Stimulated activated CD8-positive, alpha-beta memory T cell treated with anti-CD3 and anti-CD28 coated beads, Interleukin-15, amount 100 ng/mL, for 48 hours (primary cell): Measurements from ENCODE around the gene TRMT112.
A peak's percentile ranks its signal among the peaks of the same experiment; 100 is the strongest.
"Not testable (repeated sequence)": the region's sequence is repeated elsewhere in the genome, so short reads cannot be mapped to it uniquely, and the experiment has no call there.

Experiments used
- DNase-seq, 2 donors: peaks; one replicate each; pipeline ENCODE4 v3.0.0-alpha.2; 2020; ENCODE audit warnings: low read depth in 2 of 2

Gene TRMT112

DNA sequence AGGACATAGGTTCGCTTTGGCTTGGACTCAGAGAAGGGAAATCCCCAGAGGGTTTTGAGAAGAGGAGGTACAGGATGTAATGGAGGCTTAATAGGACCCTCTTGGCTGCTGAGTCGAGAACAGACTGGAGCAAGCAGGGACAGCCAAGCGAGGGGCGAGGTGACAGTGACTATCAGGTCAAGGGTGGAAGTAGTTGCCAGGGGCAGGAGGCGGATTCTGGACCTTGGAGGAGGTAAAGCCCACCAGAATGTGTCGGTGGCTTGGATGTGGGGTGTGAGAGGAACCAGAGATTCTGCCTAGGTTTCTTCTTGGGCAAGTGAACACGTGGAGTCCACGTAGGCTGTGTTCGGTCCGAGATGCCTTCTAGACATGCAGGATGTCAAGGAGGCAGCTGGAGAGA is 4.4 kb downstream of the TRMT112 start:
- no peak for DNase-seq

DNA sequence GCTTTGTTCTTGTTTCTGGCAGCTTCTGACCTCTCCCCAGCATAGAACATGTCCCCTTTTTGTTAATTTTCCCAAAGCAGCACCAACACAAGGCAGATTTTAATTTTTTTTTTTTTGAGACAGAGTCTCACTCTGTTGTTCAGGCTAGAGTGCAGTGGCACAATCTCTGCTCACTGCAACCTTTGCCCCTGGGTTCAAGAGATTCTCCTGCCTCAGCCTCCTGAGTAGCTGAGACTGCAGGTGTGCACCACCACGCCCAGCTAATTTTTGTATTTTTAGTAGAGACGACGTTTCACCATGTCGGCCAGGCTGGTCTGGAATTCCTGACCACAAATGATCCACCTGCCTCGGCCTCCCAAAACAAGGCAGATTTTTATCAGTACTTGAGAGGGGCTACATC is 9.6 kb downstream of the TRMT112 start:
- not testable (repeated sequence) for DNase-seq

DNA sequence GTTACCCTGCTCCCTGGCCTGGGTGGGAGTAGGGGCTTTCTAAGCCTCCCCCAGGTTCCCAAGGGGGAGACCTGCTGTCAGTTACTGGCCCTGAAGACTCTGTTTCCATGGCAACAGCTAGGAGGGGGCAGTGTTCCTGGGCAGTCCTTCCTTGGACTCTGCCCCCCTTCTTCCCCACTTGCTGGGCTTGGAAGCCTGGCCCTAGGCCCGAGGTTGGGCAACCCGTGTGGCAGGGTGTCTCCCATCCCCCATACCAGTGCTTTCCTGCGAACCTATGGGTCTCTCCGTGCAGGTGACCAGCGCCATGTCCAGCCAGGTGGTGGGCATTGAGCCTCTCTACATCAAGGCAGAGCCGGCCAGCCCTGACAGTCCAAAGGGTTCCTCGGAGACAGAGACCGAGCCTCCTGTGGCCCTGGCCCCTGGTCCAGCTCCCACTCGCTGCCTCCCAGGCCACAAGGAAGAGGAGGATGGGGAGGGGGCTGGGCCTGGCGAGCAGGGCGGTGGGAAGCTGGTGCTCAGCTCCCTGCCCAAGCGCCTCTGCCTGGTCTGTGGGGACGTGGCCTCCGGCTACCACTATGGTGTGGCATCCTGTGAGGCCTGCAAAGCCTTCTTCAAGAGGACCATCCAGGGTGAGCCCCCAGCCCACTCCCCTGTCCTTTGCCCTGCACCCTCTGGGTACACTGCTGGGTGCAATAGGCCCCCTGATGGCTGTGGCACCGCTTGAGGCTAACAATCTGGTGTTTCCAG is 10.3 kb downstream of the TRMT112 start:
- DNase-seq = no peak

DNA sequence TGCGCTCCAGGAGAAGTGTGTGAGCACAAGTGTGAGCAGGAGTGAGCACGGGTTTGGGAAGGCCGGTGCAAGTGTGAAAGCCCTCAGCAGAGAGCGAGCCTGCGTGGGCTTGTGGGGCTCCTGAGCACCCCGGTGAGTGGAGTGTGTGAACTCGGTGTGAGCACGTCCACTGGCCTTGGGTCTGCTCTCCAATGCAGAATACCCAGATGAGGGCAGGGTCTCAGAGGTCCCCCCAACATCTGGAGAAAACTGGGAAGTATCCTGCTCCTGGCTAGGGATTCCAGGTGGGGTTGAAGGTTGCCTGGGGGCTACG is 10.8 kb downstream of the TRMT112 start:
- DNase-seq = no peak

DNA sequence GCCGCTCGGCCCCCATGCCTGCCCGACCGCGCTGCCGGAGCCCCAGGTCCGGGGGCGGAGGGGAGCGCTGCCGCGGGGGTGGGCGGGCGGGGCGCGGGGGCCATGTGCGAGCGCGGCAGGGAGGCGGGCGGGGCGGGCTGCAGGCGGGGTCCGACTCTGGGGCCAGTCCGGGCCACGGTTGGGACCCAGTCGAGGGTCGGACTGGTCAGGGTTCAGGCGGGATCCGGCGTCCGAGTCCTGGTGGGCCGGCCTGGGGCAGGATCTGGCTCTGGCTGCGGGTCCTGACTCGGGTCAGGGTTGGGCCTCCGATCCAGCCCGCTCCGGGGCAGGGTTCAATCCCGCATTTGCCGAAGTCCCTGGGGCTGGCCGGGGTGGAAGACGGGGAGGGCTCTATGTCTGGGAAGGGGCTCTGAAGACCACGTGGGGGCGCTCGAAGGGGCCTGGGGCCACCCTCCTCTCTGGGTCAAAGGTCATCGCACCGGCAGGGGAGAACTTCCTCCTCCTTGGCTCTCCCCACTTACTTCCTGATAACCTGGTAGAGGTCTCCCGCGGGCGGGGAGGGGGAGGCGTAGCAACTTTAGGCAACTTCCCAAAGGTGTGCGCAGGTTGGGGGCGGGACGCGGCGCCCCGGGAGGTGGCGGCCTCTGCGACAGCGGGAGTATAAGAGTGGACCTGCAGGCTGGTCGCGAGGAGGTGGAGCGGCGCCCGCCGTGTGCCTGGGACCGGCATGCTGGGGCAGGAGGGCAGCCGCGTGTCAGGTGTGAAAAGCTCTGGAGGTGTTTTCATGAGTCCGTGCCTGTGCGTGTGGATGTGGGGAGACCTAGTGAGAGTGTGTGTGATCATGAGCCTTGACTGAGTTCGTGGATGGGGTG is 11.4 kb downstream of the TRMT112 start:
- DNase-seq = peak; percentile 55 to 60

DNA sequence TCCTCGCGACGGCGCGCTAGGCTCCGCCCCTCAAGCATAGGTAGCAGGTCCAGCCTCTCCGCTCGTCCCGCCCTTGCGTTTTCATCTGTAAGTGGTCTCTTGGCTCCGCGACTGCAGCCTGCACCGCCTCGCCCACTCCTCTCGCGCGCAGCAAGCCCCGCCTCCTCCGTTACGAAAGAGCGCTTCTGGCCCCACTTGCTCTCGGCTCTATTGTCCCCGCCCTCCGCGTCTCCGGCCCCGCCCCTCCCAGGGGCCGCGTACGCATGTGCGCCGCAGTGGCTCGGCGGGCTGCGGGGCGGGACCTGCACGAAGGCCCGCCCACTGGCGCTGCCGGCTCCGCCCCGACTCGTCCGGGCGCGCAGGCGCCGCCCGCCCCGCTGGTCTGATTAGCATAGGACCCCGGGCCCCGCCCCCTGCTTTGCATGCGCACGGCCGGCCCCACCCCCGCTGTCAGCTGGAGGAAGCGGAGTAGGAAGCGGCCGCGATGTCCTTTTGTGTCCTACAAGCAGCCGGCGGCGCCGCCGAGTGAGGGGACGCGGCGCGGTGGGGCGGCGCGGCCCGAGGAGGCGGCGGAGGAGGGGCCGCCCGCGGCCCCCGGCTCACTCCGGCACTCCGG is 12.2 kb downstream of the TRMT112 start, which contains the start of gene ESRRA:
ESRRA (plus strand) TSS at position 450 of the 616 bp plus-strand sequence. CDS start 1,656 bp downstream, outside the sequence.
- peak; percentile 99 to 100 for DNase-seq

DNA sequence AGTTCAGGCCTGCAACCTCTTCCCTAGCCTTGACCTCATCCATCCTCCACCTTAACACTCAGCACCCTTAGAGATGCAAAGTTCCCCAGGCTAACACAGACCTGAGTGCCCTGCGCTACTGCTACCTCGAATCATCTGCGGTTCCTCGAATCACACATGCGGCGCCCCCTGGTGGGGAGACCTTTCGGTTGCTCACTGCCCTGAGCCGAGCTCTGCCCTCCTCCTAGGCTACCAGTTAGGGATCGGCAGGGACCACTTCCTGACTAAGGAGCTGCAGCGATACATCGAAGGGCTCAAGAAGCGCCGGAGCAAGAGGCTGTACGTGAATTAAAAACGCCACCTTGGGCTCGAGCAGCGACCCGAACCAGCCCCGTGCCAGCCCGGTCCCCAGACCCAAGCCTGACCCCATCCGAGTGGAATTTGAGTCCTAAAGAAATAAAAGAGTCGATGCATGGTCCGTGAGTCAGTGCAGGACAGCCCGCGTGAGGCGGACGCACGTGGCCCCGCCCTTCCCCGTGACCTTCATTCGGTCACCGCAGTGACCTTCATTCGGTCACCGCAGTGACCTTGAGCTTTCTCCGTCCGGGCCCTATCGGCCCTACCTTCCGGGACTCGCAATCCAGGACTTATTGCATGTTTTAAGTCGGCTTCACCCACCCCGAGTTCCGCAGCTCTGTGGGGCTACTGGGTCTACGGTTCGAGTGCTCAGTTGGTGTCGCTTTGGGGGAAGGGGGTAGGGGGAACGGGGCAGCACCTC is 12.9 kb downstream of the TRMT112 start:
- peak; percentile 88 to 92 for DNase-seq

DNA sequence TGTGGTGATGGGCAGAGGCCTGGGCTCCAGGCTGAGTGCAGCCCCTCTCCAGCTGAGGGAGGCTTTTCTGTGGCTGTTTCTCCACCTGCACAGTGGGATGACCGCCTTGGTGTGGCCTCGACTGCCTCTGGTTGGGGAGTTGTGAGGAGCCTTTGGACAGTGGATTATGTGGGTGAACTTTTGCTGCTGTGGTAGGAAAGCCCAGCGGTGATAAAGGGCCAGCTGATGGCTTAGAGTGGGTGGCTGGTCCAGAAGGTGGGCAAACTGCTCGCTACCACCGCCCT is 13.4 kb downstream of the TRMT112 start:
- DNase-seq = no peak

DNA sequence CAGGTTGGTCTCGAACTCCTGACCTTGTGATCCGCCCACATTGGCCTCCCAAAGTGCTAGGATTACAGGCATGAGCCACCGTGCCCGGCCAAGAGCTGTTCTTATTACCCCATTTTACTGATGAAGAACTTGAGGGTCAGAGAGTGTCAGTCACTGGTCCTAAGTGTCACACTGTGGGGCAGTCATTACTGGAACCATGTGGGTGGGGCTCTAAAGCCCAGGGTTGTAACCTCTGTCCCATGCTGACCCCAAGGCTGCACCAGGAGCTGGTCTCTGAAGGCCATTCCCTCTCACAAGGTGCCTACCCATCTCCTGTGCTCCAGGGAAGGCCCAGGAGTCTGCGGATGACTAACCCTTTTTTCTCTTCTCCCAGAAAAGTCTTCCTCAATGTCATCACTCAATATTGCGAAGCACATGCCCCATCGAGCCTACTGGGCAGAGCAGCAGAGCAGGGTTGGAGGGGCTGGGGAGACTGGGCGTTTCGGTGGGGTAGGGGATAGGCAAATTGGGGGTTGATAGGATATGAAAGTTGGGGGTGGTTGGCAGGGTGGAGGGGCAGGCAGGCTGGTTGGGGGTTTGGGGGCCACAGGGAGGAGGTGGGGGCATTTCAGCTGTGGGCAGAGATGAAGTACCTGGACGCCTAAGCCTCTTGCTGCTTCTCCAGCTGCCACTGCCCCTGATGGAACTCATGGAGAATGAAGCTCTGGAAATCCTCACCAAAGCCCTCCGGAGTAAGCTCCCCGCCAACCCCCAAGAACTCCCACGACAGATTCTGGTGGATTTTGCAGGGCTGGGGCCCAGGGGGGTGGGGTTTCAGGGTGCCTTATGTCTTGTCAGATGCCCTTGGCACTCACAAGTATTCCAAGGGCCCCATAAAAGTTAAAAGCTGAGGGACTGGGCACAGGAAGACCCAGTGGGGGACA is 14.0 kb downstream of the TRMT112 start:
- DNase-seq = no peak

DNA sequence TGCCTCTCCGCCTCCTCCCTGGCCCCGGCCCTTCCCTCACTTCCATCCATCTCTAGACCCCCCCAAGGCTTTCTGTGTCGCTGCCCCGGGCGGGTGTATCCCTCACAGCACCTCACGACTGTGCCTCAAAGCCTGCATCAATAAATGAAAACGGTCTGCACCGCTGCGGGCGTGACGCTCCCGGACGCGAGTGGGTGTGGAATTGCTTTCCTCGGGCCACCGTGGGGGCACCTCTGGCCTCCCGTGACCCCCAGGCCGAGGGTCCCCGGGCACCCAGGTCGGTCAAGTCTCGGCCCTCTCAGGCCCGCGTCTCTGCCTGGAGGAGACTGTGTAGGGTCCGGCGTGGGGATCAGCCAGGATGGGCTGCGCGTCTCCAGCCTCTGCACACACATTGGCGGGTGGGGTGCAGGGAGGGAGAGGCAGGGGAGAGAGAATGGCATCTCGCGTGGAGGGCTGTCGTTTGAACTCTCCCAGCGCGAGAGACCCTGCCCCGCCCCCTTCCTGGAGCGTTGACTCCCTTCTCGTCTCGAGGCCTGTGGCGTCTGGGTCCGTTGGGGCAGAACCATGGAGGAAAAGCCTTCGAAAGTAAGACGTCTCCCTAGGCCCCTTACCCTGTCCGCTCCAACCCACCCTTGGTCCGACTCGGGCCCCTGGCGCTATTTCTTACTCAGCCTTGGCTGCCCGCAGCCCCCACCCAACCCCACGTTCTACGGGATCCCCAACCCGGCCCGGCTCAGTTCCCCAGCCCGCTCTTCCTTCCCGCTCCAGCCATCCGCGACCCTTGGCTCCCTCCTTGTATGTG is 17.3 kb downstream of the TRMT112 start, which contains the start of gene CATSPERZ:
CATSPERZ (plus strand) TSS at position 512 of the 802 bp plus-strand sequence; CDS start at position 565, 53 bp downstream.
- DNase-seq = no peak

DNA sequence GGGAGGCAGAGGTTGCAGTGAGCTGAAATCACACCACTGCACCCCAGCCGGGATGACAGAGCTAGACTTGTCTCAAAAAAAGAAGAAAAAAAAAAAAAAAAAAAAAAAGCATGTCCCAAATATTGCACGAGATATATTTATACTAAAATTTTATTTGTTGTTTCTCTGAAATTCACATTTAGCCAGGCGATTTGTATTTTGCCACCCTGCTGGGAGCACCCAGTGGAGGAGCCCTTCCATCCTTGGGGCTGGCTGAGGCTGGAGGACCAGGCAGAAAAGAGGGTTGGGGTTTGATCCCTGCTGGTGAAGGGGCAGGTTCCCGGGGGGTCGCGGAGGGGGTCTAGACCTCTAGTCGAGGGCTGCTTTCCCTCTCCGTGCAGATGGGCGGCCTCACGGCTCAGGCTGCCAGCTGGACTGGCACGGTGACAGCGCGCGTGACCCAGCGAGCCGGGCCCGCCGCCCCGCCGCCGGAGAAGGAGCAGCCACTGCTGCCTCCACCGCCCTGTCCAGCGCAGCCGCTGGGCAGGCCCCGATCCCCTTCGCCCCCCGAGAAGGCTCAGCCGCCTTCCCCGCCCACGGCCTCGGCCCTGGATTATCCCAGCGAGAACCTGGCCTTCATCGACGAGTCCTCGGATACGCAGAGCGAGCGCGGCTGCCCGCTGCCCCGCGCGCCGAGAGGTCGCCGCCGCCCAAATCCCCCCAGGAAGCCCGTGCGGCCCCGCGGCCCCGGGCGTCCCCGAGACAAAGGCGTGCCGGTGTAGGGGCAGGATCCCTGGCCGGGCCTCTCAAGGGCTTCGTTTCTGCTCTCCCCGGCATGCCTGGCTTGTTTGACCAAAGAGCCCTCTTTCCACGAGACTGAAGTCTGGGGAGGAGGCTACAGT is 18.2 kb downstream of the TRMT112 start:
- no peak for DNase-seq

DNA sequence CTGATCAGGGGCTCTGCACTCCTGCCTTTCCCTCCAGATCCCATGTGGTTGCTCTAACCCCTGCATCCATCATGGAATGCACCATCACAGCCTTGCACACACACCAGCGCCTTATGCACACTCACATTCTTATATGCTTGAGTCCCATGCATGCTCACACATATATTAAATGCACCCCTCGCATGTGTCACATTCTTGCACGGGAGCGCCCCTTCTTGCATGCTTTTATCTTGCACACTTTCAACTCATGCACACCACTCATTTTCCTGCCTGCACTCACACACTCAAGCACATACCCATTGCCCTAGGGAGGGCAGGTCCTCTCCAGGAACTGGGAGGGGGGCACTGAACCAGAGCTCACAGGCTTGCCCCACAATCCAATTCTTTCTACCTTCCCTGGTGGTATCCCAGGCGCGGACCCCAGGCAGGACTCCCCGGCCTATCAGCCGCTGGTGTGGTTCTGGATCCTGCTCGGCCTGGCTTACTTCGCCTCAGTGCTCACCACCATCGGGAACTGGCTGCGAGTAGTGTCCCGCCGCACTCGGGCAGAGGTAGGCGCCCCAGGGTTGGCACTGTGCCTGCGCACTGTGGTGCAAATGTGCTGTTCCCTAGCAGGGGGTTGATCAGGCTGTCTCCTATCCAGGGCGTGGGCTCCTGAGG is 19.5 kb downstream of the TRMT112 start:
- no peak for DNase-seq

DNA sequence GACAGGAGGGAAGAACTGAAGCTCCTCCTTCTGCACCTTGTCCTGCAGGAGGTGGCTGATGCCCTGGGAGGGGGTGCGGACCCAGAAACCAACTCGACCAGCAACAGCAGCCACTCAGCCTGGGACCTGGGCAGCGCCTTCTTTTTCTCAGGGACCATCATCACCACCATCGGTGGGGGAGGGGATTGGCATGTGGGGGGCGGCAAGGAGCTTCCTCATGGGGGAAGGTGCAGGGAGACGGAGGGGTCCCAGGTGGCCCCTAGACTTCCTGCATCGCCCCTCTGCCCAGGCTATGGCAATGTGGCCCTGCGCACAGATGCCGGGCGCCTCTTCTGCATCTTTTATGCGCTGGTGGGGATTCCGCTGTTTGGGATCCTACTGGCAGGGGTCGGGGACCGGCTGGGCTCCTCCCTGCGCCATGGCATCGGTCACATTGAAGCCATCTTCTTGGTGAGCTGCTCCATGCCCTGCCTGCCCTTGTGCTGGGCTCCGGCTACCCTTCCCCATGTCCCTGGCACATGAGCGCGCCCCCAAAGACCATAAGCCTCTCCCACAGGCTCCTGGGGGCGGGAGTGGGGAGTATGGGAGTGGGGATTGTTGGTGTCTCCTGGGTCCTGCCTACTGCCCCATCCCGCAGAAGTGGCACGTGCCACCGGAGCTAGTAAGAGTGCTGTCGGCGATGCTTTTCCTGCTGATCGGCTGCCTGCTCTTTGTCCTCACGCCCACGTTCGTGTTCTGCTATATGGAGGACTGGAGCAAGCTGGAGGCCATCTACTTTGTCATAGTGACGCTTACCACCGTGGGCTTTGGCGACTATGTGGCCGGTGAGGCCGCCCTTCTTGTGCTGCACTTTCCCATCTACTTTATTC is 20.3 kb downstream of the TRMT112 start:
- no peak for DNase-seq

DNA sequence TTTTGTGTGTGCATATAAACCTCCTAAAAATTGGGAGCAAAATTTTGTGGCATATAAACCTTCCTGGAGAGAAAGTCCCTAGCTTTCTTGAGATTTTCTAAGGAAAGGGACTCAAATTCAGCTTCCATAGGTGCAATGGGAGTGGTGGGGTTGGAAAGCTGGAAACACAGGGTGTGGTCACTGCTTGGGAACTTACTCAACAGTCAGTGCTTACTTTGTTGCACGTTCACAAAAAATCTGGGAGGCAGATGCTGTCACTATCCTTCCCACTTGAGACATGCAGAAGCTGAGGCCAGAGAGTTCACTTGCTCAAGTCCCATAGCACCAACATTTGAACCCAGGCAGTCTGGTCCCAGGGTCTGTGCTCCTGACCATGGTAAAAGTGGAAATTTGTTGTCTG is 21.1 kb downstream of the TRMT112 start:
- no peak for DNase-seq

DNA sequence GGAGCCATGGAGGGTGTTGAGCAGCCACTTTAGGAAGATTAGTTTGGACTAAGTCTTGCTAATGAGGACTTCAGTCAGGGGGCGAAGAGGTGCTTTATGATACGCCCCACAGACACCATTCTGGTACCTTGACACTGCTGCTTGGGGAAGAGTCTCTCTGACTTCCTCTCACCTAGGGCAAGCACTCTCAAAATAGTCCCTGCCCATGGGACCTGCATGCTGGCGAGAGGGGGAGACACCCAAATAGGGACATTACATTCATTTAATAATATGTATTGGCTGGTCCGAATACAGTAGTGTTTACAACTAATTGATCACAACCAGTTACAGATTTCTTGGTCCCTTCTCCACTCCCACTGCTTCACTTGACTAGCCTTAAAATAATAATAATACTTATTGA is 21.6 kb downstream of the TRMT112 start:
- no peak for DNase-seq

DNA sequence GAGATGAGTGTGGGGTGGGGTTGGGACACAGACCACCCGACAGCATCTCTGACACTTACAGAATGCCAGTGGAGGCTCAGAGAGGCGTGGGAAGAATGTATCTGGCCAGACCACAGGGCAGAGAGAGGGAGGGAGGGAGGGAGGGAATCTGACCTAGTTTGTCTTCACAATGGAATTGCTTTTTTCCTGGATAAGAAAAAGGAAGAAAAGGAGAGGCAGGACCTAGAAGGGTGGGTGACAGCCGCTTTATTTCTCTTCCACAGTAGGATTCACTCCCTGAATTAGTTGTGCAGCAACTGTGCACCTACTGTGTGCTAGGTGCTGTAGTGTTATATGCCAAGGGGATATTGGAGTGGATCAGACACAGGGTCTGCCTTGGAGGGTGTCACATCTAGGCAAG is 22.6 kb downstream of the TRMT112 start:
- no peak for DNase-seq

DNA sequence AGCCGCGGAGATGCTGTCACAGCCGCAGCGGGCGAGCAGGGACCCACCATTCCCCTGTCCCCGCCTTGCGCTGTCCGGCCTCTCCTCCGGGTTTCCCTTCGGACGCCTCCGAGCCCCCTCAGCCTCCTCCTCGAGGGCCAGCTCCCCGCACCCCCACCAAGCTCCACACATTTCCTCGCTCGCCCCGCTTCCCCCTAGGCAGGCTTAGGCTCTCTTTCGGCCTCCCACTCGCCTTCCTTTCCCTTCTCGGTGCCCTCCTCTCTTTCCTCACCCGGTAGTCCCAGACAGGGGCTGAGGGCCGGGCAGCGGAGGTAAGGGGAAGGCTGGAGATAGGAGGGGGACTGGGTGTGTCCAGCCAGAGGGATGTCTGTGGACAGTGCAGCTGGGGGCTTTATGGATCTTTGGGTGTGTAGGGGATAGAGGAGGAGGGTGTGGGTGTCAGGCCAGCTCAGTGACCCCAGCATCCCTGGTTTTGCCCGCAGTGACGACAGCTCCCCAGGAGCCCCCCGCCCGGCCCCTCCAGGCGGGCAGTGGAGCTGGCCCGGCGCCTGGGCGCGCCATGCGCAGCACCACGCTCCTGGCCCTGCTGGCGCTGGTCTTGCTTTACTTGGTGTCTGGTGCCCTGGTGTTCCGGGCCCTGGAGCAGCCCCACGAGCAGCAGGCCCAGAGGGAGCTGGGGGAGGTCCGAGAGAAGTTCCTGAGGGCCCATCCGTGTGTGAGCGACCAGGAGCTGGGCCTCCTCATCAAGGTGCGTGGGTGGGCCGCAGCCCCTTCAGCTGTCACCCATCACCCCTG is 24.7 kb downstream of the TRMT112 start:
- no peak for DNase-seq
